ENCODE measurements around the gene GDF11.
A peak's percentile ranks its signal among the peaks of the same experiment; 100 is the strongest.

The GDF11 gene

GRCh38 chr12:55702861-55703260 is 40.1 kb upstream of the GDF11 start:
- Histone ChIP-seq H3K9me3 (ENCODE audit: low read length) (no peaks in the 10 kb centered on the region), H3K36me3 (ENCODE audit: insufficient read depth, low read length) (no peaks in the 10 kb centered on the region), H2AFZ (ENCODE audit: low read depth, low read length) (no peak overlapping the region), H3K4me1 (ENCODE audit: insufficient read depth, low read length) (peaks cover 24% of the 10 kb centered on the region), H3K4me3 (ENCODE audit: low read length) (no peak overlapping the region), H3K27me3 (ENCODE audit: insufficient read depth, low read length) (peaks cover 3% of the 10 kb centered on the region)

- peaks cover 3% of the 10 kb centered on the region for H3K27me3 ChIP-seq (ENCODE audit: insufficient read depth, low read length)
- no peak overlapping the region for H2AFZ ChIP-seq (ENCODE audit: low read depth, low read length)
- H3K36me3 ChIP-seq (ENCODE audit: insufficient read depth, low read length), result no peaks in the 10 kb centered on the region
- H3K9me3 ChIP-seq (ENCODE audit: low read length), result no peaks in the 10 kb centered on the region
- peaks cover 26% of the 10 kb centered on the region for H3K4me1 ChIP-seq (ENCODE audit: insufficient read depth, low read length)
- H3K4me3 ChIP-seq (ENCODE audit: low read length), result no peak overlapping the region
Measured at GRCh38 chr12:55703288-55703687, 39.6 kb upstream of the GDF11 start.

GRCh38 chr12:55703901-55704761 is 38.8 kb upstream of the GDF11 start:
- H2AFZ ChIP-seq (ENCODE audit: low read depth, low read length), result no peak overlapping the region
- H3K27me3 ChIP-seq (ENCODE audit: insufficient read depth, low read length), result peaks cover 9% of the 10 kb centered on the region
- H3K4me3 ChIP-seq (ENCODE audit: low read length), result no peak overlapping the region
- H3K9me3 ChIP-seq (ENCODE audit: low read length), result no peaks in the 10 kb centered on the region
- peaks cover 26% of the 10 kb centered on the region for H3K4me1 ChIP-seq (ENCODE audit: insufficient read depth, low read length)
- H3K36me3 ChIP-seq (ENCODE audit: insufficient read depth, low read length), result no peaks in the 10 kb centered on the region

- peaks cover 26% of the 10 kb centered on the region for H3K4me1 ChIP-seq (ENCODE audit: insufficient read depth, low read length)
- no peaks in the 10 kb centered on the region for H3K9me3 ChIP-seq (ENCODE audit: low read length)
- no peak overlapping the region for H3K4me3 ChIP-seq (ENCODE audit: low read length)
- peaks cover 9% of the 10 kb centered on the region for H3K27me3 ChIP-seq (ENCODE audit: insufficient read depth, low read length)
- H3K36me3 ChIP-seq (ENCODE audit: insufficient read depth, low read length), result no peaks in the 10 kb centered on the region
- H2AFZ ChIP-seq (ENCODE audit: low read depth, low read length), result no peak overlapping the region
Measured at GRCh38 chr12:55704824-55705718, 37.9 kb upstream of the GDF11 start.

- no peaks in the 10 kb centered on the region for H3K9me3 ChIP-seq (ENCODE audit: low read length)
- peaks cover 26% of the 10 kb centered on the region for H3K4me1 ChIP-seq (ENCODE audit: insufficient read depth, low read length)
- H3K36me3 ChIP-seq (ENCODE audit: insufficient read depth, low read length), result no peaks in the 10 kb centered on the region
- peak overlapping the region; percentile 72 for H3K4me3 ChIP-seq (ENCODE audit: low read length)
- peaks cover 9% of the 10 kb centered on the region for H3K27me3 ChIP-seq (ENCODE audit: insufficient read depth, low read length)
- no peak overlapping the region for H2AFZ ChIP-seq (ENCODE audit: low read depth, low read length)
Measured at GRCh38 chr12:55705782-55706402, 37.0 kb upstream of the GDF11 start.

GRCh38 chr12:55706568-55707218 is 36.2 kb upstream of the GDF11 start:
- H3K36me3 ChIP-seq (ENCODE audit: insufficient read depth, low read length), result no peaks in the 10 kb centered on the region
- peak overlapping the region; percentile 82 for H2AFZ ChIP-seq (ENCODE audit: low read depth, low read length)
- no peaks in the 10 kb centered on the region for H3K9me3 ChIP-seq (ENCODE audit: low read length)
- H3K27me3 ChIP-seq (ENCODE audit: insufficient read depth, low read length), result peaks cover 9% of the 10 kb centered on the region
- peaks cover 26% of the 10 kb centered on the region for H3K4me1 ChIP-seq (ENCODE audit: insufficient read depth, low read length)
- peak overlapping the region; percentile 72 for H3K4me3 ChIP-seq (ENCODE audit: low read length)

- peaks cover 26% of the 10 kb centered on the region for H3K4me1 ChIP-seq (ENCODE audit: insufficient read depth, low read length)
- peak overlapping the region; percentile 82 for H2AFZ ChIP-seq (ENCODE audit: low read depth, low read length)
- H3K9me3 ChIP-seq (ENCODE audit: low read length), result no peaks in the 10 kb centered on the region
- peaks cover 11% of the 10 kb centered on the region for H3K27me3 ChIP-seq (ENCODE audit: insufficient read depth, low read length)
- peak overlapping the region; percentile 72 for H3K4me3 ChIP-seq (ENCODE audit: low read length)
- no peaks in the 10 kb centered on the region for H3K36me3 ChIP-seq (ENCODE audit: insufficient read depth, low read length)
Measured at GRCh38 chr12:55707219-55707671, 35.7 kb upstream of the GDF11 start.

GRCh38 chr12:55707841-55708694 is 34.9 kb upstream of the GDF11 start, which contains the start of gene ITGA7:
Gene ITGA7, minus strand, starts transcription at chr12:55707904. Its CDS starts 222 bp downstream, at chr12:55707682.
- H3K27me3 ChIP-seq (ENCODE audit: insufficient read depth, low read length), result peaks cover 11% of the 10 kb centered on the region
- peak within 1 kb of the TSS; percentile 82 for H2AFZ ChIP-seq (ENCODE audit: low read depth, low read length)
- H3K36me3 ChIP-seq (ENCODE audit: insufficient read depth, low read length), result no peaks in the 10 kb centered on the region
- H3K9me3 ChIP-seq (ENCODE audit: low read length), result no peaks in the 10 kb centered on the region
- H3K4me1 ChIP-seq (ENCODE audit: insufficient read depth, low read length), result peaks cover 26% of the 10 kb centered on the region
- peak within 1 kb of the TSS; percentile 72 for H3K4me3 ChIP-seq (ENCODE audit: low read length)

- peaks cover 26% of the 10 kb centered on the region for H3K4me1 ChIP-seq (ENCODE audit: insufficient read depth, low read length)
- H3K9me3 ChIP-seq (ENCODE audit: low read length), result no peaks in the 10 kb centered on the region
- no peaks in the 10 kb centered on the region for H3K36me3 ChIP-seq (ENCODE audit: insufficient read depth, low read length)
- H3K27me3 ChIP-seq (ENCODE audit: insufficient read depth, low read length), result peaks cover 11% of the 10 kb centered on the region
- H3K4me3 ChIP-seq (ENCODE audit: low read length), result peak overlapping the region; percentile 72
- peak overlapping the region; percentile 13 for H2AFZ ChIP-seq (ENCODE audit: low read depth, low read length)
Measured at GRCh38 chr12:55708695-55709233, 34.2 kb upstream of the GDF11 start.

GRCh38 chr12:55711786-55712553 is 31.0 kb upstream of the GDF11 start:
- H3K27me3 ChIP-seq (ENCODE audit: insufficient read depth, low read length), result peaks cover 8% of the 10 kb centered on the region

More at GRCh38 chr12:55711786-55712553, 31.0 kb upstream of the GDF11 start:
- Histone ChIP-seq H3K9me3 (ENCODE audit: low read length) (no peaks in the 10 kb centered on the region), H3K36me3 (ENCODE audit: insufficient read depth, low read length) (no peaks in the 10 kb centered on the region), H3K4me1 (ENCODE audit: insufficient read depth, low read length) (peaks cover 19% of the 10 kb centered on the region), H2AFZ (ENCODE audit: low read depth, low read length) (no peak overlapping the region), H3K4me3 (ENCODE audit: low read length) (no peak overlapping the region)

All from neuron (in vitro differentiated cells).